ENCODE data around the gene RNF181.

- TF ChIP-seq CTCF (IDR thresholded peaks at IDR 0.05) (no peak), POLR2A (IDR thresholded peaks at IDR 0.05) (no peak)
Measured at GRCh38 chr2:85553184-85553583, 42.4 kb upstream of the RNF181 start.

Measured in testis (tissue), 2 donors.